Stimulated activated CD8-positive, alpha-beta memory T cell treated with anti-CD3 and anti-CD28 coated beads, Interleukin-12 subunit alpha, Interleukin-12 subunit beta, amount 100 ng/mL, for 4 hours (primary cell): ENCODE results near the gene ESPN.
"Not testable (repeated sequence)": the region's sequence is repeated elsewhere in the genome, so short reads cannot be mapped to it uniquely, and the experiment has no call there.

ENCODE experiments used
- DNase-seq: peaks from one replicate; pipeline ENCODE4 v3.0.0-alpha.2; 2020; ENCODE audit warnings: low read depth

Gene ESPN

DNA sequence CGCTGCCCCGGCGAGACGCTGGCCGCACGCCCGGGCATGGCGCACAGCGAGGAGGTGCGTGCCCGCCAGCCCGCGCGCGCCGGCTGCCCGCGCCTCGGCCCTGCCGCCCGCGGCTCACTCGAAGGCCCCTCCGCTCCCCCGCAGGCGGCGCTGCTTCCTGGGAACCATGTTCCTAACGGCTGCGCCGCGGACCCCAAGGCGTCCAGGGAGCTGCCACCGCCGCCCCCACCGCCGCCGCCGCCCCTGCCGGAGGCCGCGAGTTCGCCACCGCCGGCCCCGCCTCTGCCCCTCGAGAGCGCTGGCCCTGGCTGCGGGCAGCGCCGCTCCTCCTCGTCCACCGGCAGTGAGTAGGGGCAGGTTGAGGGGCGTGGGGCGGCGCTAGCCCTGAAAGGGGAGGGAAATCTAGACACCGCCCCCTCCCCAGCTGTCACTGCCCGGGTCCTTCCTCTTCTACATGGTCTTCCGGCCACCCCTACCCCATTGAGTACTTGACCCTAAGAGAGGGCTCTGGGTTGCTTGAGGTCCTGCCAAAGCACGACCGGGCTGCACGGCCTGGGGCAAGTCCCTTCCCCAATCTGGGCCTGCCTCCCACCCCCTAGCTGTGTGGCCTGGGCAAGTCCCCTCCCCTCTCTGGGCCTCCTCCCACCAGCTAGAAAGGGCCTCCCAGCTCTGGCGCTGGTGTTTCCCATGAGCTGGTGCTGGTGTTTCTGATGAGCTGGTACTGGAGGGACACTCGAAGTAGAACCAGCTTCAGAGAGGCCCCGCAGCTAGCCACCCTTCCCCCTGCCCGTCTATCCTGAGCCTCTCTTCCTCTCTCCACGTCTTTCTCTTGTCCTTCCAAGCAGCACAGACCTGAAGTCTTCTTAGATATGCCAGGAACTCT is 24.4 kb downstream of the ESPN start:
- DNase-seq: no peak

DNA sequence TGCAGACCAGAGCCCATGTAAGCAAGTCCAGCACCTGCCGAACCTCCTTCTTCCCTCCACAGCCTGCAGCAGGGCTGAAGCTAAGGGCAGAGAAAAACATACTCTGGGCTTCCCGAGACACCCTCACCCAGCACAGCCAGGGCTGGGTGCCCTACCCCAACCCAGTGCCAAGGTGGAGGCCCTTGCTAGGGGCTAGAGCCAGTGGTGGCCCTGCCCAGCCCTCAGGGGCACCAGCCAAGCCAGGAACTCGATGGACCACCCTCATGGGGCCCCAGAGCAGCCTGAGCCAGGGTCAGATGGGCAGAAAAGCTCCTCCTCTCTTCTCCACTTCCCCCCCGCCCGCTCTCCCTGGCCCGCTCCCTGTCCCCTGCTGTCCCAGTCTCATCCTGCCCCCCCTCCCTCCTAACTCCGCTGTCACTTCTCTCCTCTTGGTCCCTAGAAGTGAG is 25.5 kb downstream of the ESPN start:
- no peak for DNase-seq

DNA sequence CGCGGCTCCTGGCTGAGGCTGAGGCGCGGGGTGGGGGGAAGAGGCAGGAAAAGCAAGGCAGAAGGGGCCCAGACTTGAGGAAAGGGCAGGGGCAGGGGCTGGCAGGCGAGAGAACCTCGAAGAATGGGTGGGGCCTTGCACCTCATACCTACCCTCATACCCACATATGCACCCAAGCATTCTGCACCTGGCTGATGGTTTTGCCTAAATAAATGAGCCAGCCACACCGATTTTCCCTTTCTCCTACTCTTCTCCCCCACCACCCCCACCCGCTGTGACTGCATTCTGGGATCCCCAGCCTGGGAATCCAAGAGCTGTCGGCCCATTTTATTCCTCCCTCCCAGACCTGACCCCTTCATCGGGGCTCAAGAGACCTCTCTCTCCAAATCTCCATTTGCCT is 25.9 kb downstream of the ESPN start:
- DNase-seq: not testable (repeated sequence)

DNA sequence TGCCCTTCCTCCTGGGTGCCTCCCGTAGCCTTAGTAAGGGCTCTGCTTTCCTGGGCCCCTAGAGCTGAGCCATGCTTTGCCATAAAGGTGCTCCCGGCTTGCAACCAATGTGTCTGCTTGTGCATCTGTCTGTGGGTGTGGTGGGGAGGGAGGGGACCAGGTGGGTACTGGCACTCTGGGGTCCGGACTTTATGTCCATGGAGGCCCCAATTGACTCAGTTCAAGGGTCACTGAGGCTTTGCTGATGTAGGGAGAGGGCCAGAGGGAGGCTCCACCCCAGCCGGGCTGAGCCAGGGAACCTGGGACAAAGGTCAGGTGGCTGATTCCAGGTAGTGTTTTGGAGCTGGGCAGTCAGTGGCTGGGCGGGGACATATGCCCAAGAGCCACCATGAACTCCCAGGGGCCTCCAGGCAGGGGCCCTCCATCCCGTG is 26.4 kb downstream of the ESPN start:
- DNase-seq: no peak

DNA sequence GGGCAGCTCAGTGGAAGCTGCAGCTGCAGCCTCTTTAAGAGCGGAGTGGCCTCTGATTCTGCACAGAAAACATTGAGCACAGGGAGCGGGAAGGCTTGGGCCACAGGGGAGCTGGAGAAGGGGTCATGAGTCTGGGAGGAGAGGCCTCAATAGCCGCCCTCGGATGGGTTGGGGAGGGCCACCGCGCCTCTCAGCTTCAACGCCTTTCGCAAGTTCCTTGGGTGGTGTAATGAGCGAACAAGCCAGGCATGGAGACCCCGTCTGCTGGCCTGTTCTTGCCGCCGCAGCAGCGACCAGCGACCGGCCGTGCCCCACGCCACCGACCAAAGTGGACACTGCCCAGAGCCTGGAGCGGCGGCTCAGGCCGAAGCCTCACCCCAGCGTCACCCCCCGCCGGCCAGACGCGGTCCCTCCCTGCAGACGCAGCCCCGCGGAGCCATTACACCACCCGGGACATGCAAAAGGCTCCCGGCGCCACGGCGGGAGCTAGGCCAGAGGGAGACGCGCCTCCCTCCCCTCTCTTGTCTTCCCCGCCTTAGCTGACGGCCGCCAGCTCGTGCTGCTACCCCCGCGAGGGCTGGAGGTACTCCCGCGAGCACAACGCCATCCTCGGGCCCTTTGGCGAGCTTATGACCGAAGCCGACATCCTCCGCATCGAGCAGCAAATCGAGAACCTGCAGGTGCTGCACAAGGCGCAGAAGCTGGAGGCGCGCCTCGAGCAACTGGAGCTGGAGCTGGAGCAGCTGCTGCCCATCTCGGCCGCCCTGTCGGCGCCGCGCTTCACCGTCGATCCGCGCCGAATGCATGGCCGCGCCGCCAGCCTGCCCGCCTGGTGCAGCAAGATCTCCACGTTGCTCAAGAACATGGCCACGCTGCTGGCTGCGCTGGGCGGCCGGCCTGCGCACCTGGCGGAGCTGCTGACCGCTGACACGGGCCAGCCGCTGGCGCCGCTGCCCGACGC is 29.6 kb downstream of the ESPN start:
- not testable (repeated sequence) for DNase-seq

DNA sequence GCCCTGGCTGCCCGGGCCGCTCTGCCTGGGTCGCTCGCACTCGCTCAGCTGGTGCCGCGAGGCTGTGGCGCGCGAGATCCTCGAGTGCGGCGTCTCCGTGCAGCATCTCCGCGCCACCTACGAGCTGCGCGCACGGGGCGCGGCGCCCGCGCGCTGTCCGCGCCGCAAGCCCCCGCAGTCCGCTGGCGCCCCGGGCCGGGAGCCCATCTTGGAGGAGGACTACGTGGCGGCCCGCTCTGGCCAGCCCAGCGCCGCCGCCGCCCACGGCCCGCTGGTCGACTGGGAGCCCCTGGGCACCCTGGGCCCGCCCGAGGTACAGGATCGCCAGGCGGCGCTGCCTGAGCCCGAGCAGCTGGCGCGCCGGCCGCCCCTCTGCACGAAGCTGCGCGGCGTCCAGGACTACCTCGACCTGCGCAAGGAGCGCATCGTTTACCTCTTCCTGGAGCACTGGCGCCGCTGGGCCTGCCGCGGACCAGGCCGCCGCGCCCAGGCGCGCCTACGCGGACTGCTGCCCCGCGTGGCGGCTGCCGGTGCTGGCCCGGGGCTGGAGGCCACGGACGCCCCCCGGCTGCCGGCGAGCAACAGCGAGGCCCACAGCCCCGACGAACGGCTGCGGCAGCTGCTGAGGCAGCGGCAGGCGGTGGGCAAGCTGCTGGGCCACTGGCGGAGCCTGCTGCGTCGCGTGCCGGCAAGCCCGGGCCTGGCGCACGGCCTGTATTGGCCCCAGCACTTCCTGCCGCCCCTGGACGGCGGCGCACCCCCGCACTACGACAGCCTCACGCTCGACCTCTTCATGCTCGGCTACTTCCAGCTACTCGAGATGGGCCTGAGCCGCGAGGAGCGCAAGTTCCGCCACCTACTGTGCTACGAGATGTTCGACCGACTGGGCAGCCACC is 30.5 kb downstream of the ESPN start:
- no peak for DNase-seq

DNA sequence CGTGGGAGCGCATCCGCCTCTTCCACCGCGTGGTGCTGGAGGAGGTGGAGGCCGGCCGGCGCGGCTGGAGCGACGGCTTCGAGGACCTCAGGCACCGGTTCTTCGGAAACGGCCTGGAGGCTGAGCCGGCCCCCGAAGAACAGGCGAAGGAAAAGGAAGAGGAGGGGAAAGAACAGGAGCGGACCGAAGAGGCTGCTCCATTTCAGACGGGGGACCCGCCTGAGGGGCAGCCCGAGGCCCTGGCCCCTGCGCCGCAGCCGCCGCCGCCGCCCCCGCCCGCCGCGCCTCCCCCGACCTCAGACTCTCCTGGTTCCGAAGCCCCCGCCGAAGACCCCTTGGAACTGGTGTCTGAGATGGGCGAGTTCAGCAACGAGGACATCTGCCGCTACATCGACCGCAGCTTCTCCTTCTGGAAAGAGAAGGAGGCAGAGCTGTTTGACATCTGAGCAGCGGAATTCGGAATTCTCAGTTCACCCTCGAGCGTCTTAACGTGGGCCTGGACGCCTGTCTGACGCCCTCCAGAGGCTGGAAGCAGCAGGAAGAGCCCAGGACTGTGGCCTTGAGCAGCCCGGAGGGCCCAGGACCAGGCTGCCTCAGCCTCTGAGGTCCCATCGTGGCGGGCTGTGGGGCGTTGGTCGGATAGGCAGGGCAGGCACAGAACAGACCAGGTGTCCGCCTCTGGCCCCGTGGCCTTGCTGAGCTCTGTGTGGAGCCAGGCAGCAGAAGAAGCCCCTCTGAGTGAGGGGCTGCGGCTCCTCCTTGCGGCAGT is 31.4 kb downstream of the ESPN start:
- DNase-seq: not testable (repeated sequence)

DNA sequence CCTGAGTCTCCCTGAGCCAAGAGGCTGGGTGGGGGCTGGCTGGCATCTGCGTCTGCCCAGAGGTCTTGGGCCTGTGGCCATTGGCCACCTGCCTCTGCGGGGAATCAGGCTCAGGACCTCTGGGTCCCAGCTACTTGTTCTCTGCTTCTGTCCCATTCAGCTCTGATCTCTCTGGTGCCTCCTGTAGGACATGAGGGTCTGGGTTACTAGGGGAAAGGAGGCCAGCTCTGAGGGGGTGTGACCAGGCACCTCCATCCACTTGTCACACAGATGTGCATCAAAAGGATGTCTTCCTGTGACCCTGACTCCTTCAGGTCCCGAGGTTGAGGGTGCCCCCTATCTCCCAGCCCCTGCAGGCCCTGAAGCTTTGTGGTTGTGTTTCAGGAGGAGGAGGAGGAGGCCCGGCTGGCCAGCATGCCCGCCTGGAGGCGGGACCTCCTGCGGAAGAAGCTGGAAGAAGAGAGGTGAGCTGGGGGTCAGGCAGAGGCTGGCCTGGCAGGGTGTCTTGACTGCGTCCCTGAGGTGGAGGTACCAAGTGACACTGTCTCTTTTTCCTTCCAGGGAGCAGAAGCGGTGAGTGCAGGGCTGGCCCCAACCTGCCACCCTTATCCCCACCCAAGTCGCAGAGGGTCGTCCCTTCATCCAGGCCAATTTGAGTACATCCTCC is 32.4 kb downstream of the ESPN start:
- no peak for DNase-seq

DNA sequence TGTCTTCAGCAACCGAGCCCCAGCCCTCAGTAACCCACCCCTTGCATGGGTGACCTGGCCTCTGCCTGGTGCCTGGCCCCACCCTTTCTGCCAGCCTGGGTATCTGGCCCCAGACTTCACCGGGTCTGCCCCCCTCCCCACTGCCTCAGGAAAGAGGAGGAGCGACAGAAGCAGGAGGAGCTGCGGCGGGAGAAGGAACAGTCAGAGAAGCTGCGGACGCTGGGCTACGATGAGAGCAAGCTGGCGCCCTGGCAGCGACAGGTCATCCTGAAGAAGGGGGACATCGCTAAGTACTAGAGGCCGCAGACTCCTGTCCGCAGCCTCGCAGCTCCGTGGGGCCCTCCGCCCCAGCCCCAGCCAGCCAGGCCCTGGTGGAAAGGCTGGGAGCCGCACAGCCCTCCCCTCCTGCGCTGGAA is 35.3 kb downstream of the ESPN start:
- DNase-seq: no peak

DNA sequence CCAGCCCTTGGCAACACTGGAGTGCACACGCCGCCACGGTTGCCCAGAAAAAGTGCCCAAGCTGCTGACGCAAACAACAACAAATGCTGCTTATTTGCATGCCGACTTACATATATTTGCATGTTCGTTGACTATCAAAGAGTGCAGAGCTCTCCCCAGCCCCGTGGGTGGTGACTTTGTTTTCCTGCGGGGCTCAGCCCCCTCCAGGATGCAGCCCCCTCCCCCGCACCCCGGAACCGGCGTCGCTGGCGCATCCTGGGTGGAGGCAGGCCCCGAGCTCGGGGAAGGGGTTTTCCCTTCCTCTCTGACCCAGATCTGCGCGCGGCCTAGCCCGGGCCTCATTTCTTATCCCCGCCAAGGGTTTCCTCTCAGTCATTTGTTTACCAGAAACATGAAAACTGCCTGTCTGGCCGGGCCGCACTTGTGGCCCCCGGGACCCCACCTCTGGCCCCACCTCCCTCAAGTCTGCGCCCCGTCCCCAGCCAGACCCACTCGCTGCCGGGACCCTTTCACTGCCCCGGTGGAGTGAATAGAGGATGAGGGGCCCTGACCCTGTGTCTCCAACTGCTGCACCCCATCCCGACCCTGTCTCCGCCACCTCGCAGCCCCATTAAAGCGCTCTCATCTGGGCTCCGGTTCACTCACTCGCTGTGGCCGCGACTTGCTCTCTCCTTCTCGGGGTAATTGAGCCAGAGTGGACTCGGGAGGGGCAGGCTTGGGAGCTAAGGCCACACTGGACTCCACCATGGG is 35.9 kb downstream of the ESPN start:
- peak; percentile 85 for DNase-seq

DNA sequence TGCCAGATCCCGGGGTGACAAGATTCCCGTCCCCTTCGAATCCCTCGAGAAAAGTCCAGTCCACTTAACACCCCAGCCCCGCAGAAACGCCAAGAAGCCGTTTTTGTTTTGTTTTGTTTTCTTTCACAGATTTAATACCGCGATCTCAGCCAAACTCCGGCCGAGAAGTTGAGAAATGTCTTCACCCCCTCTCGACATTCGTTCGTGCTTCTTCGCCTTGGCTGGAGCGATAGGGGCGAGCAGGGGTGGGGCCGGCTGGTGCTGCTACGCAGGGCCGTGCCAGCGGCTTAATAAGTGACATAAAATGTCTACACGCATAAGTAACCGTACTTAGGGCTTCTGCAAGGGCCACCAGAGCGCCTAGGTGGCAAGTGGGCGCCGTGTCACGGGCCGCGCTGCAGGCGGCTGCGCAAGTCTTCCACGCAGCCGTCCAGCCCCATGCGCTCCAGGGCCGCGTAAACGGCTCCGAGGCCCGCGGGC is 36.5 kb downstream of the ESPN start:
- DNase-seq: no peak

DNA sequence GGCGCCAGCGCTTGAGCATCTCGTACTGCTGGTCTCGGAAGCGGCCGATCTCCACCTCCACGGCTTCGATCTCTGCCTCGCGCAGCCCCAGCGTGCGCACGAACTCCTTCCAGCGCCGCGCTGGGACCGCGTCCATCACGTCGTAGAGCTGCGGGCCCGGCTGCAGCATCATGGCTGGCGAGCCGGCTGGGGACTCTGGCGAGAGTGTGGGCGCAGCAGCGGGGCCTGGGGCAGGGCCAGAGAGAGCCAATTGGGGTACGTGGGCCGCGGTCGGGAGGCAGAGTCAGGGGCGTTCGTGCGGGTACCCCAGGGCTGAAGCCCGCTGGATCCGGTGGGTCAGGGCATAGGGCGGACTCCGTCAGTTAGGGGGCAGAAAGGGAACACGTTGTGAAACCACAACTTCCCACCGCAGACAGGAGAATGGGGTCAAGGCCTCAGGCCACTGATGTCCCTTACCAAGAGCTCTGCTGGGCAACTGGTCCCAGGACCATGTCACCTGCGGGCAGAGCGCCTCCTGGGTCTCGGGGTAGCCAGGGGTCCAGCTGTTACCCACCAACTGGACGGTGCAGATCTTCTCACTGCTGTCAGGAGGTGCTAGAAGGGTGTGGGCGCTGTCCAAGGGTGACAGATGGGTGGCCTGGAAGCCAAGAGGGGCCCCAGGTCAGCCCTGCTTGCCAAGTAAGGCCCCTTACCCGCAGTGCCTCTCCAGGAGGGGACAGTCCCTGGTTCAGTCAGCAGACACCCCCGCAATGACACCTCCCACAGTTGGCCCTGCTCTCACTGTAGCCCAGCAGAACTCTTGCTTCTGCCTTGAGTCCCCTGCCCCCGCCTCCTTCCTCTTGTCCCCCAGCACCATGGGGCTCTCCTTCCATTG is 37.2 kb downstream of the ESPN start:
- no peak for DNase-seq

DNA sequence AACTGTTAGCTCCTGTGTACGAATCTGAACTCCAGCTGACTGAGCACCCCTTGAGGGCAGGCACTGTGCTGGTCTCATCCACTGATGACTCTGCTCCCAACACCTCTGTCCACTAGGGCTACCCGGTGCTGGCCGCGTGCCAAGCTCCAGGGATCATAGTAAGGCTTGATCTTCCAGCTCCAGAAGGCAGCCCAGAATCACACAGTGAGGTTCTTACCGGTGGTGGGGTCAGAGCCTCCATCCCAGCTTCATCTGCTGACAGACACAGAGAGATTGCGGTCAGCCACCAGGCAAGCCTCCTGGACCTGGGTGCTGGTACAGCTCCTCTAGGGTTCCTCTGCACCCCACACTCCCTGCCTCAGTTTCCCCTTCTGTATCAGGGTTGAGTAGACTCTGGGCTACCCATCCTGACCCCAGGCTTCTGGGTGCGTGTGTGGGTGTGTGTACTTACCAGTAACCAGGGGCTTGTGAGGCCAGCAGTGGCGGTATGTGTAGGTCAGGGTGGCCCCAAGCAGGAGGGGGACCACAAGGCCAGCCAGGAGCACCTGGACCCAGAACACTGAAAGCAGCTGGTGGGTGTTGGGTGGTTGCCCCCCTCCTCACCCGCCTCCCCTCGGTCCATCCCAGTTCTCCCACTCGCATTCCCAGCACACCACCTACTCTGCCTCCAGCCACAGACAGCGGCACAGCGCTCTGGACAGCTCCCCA is 38.0 kb downstream of the ESPN start:
- DNase-seq: no peak

DNA sequence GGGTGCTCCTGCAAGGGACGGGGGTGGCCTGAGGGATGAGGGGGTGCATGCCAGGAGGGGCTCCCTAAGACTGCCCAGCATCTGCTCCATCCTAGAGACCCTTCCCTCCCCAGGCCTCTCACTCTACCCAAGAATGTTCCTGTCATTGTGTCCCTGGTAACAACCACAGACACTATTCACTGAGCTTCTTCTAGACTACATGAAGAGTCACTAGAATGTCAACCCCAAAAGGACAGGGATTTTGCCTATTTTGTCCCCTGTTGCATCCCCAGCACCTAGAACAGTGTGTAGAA is 38.5 kb downstream of the ESPN start:
- no peak for DNase-seq

DNA sequence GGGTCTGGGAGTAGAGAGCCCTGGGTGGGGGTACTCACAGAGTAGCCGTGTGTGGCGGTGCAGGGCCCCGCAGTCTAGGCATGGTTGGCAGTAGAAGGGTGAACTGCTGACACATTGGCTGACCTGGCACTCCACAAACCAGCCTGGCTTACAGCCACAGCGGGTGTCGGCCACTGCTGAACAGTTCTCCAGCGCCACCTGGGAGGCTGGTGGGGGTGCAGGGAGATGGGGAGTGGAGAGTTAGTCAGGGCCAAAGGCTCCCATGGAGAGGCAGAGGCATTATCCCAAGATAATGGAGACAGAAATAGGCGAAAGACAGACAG is 39.9 kb downstream of the ESPN start:
- no peak for DNase-seq

DNA sequence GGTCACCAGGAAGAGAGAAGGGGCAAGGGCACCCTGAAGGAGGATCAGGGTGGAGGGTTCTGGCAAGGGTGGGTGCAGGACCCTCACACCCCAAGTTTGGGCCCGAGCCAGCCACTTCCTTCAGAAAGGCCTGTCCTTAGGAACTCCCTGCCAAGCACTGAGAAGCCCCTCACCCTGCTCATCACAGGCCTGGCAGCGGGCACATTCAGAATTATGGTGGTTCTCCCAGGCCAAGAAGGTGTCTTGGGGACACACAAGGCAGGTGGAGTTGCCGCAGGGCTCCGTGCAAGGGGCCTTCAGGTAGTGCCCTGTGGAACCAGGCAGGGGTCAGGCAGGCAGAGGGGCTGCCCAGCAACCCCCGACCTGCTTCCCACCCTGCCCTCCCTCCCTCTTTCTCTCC is 40.3 kb downstream of the ESPN start:
- no peak for DNase-seq

DNA sequence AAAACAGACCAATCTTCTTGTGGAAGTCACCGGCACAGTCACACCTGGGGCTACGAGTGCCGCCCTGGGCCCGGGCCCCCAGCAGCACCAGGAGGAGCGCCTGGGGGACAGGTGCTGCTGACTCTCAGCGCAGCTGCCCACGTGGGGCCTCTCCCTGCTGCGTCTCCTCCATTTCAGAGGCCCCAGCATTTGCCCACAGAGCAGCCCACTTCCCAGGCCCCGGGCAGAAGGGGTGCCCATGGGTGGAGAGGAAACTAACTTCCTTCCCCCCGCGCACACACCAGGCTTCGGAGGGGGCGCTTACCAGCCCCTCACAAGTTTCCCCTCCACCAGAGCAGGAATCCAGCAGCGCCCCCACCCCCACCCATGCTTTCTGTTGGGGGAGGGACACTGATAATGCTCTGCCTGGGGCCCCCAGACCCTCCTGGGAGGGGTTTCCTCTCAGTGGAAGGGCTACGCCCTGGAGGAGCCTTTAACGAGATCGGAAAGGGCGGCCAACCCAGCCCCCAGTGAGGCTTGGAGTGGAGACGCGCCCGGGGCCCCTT is 41.0 kb downstream of the ESPN start:
- DNase-seq: no peak

DNA sequence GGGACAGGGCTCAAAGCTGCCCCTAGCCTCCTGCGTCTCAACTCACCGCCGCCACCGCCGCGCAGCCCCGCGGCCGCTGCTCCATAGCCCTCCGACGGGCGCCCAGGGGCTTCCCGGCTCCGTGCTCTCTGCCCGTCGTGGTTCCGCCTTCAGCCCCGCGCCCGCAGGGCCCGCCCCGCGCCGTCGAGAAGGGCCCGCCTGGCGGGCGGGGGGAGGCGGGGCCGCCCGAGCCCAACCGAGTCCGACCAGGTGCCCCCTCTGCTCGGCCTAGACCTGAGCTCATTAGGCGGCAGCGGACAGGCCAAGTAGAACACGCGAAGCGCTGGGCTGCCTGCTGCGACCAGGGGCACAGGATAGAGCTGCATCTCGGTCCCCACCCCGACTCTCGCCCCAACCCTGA is 41.4 kb downstream of the ESPN start, which contains the start of gene TNFRSF25:
TNFRSF25 (minus strand) TSS at position 151 of the 400 bp plus-strand sequence; CDS start at position 85, 66 bp downstream.
- no peak for DNase-seq
